GM18907 (cell line): ENCODE results near the gene PRKAG2.

Experiments used
- ATAC-seq: cut with Tn5 transposase; IDR thresholded peaks from one replicate; pipeline ENCODE4 v1.9.1; 2021; ENCODE audit warnings: mild to moderate bottlenecking, moderate library complexity; ENCODE audit not compliant: unreplicated experiment

PRKAG2 gene

DNA sequence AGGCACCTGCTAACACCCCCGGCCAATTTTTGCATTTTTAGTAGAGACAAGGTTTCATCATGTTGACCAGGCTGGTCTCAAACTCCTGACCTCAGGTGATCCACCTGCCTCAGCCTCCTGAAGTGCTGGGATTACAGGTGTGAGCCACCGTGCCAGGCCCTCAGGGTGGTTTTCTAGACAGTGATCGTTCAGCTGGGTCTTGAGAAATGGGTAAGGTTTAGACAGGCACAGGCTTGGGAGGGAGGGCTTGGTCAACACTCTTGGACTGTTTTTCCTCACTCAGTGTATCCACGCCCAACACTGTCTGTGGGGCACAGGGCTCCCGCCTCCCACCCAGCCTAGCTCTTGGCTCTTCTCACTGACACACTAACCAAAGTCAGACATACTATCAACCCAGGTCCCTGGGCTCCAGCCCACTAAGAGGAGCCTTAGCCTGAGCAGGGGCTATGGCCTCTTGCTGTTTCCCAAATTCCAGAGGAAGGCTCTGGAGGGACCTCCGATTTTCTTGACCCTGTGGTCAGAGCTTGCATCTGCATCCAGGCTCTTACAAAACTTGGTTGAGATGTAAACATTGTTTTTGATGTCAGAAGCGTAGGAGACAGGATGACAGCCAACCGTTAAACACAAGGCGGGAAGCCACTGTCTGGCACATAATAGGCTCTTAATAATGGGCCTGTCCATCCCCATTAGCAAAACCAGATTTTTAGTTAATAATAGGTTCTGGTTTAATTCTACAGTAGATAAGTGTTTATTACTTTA is 143.9 kb downstream of the PRKAG2 start:
- no peak for ATAC-seq

DNA sequence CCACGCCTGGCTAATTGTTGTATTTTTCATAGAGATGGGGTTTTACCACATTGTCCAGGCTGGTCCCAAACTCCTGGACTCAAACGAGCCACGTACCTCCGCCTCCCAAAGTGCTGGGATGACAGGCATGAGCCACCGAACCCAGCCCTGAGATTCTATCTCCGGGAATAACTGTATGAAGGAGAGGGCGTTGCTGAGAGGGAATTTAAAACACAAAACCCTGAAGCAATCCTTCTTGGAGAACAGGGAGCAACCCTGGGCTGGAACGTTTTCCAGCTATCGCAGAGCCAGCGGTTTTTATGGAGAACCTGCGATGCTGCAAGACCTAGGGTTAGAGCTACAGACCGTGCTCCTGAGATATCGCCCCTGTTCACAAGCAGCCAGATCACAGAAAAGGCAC is 144.6 kb downstream of the PRKAG2 start:
- no peak for ATAC-seq

DNA sequence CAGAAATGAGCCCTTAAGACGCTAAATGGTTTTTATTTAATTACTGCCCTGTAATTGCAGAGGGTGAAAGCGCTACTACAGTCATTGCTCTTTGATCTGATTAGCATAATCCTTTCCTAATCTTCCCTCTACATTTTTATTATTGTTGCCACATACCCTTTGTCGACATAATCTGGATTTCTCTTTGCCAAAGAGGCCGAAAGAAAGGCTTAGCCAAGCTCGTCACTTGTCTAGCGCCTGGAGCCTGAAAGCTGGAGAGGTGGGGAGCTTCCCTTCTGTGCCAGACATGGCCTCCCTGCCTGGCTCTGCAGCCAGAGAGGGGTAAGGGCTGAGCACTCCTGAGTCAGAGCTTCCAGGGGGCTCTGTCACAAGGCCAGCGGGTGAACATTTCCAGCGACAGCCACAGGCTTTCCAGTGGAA is 145.9 kb downstream of the PRKAG2 start:
- ATAC-seq, result no peak

DNA sequence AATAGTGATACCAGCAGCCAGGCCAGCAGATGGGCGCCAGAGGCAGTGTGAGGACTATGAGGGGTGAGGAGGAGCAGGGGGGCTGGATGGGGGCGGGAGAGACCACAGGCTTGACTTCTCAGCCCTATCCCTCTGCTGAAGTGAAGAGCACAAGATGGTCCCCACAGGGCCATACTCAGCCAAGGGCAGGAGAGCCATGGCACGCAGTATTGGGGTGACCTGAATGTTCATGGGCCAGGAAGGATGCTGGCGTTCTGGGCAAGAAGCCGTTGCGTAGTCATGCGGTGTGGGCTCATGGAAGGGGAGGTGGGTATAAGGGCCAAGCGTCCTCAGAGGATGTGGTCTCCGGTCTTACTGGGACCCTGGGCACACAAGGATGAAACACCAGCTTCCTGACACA is 146.3 kb downstream of the PRKAG2 start:
- ATAC-seq, result no peak

- ATAC-seq, result no peak
Observed at GRCh38 chr7:151729521-151729921, 147.4 kb downstream of the PRKAG2 start.

GRCh38 chr7:151728746-151729145 is 148.2 kb downstream of the PRKAG2 start:
- no peak for ATAC-seq

DNA sequence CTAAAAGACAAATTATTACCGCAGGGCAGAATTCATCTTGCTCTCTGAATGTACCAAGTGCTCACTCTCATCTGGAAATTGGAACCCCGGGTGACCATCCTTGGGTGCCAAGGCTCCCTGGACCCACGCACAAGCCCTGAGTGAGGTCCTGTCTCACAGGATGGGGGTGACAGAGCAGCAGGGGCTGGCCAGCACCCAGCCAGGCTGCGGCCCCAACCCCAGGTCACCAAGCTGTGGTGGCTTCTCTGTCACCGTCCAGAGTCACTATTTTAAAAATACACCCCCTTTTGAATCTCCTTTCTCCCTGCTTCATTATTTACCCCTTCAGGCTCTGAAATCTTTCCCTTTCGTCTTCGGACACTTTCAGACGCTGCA is 148.6 kb downstream of the PRKAG2 start:
- no peak for ATAC-seq

- no peak for ATAC-seq
Observed at GRCh38 chr7:151727579-151728285, 149.2 kb downstream of the PRKAG2 start.

DNA sequence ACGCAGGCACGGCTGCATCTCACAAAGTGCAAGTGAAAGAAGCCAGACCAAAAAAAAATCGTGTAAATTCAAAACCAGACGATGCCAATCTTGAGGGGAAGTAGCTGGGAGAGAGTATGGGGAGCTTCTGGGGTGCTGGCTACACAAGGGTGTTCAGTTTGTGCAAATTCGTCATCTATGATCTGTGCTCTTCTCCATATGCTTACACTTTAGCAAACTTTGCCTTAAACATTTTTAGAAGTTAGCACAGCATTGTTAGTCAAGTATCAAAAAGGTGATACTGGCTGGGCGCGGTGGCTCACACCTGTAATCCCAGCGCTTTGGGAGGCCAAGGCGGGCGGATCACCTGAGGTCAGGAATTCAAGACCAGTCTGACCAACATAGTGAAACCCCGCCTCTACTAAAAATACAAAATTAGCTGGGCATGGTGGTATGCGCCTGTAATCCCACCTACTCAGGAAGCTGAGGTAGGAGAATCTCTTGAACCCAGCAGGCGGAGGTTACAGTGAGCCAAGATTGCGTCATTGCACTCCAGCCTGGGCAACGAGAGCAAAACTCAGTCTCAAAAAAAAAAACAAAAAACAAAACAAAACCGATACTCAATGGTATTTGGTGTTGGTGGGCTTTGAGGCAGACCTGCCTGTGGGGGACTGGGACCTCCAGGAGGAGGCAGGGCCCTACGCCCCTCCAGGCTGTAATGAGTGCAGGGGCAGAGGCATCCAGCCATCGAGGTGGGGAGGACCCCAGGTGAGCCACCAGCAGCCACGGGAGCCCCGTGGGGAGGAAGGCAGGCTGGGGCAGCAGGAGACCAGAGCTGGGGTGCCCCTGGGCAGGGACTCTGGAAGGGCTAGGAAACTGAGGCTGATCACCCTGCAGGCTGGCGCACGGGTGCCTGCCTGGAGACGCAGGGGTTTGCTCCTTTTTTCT is 150.0 kb downstream of the PRKAG2 start:
- no peak for ATAC-seq

DNA sequence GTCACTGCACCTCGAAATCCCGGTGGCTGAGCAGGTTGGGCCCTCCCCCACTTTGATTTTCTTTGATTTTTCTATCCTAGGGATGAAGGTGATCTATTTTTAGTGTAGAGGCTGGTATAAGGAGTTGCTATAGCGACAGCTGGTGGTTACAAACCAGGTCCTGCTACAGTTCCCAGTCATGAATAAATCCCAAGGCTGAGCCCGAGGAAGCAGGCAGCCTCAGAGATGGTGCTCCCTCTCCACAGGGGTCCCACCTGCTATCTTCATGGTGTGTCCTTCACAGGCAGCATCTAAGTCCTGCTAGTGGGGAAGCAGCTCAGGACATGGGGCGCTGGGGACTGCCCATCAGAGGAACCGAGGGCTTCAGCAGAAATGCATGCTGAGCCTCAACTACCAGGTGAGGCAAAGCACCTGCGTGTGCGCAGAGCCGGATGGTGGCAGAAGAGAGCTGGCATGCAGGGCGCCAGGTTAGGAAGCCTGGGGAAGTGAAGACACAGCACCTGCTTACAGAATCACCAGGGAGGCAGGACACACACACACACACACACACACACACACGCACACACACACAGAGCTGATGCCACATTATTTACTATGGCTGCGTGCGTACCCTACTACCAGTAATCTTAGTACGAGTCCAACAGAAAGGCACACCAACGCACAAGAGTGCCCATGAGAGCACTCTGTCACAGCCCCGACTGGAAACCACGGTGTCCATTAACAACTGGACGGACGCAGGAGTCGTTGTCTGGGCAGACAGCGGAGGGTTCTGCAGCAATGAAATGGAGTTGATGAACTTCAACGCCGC is 150.9 kb downstream of the PRKAG2 start:
- no peak for ATAC-seq

- ATAC-seq, result no peak
Observed at GRCh38 chr7:151724920-151725584, 151.9 kb downstream of the PRKAG2 start.

DNA sequence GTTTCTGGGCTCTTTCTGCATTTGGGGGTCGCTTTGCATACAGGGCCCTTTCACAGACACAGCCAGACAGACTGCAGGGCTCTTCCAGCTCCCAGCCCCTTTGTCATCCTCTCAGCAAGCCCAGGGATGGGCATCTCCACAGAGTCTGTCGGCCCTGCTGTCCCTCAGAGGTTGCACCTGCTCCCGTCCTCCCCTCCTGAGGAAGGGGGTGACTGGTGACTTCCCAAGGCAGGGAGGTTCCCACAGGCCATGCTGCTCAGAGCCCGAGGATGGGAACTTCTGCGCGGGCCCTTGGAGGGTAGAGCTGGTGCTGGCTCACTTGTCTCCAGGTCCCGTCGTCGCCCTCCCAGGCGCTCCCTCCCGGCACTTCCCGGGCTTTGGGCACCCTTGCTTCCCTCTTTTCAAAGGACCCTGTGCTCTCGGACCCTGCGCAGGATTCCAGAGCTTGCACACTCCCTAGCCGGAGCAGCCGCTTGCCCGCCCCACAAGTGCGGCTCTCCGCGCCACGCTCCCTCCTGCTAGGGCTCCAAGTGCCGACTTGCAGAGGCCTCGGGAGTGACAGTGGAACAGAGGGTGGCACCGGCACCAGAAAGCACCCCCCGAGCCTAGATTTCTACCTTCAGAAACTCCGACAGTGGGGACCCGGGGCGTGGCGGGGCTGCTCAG is 152.5 kb downstream of the PRKAG2 start:
- no peak for ATAC-seq

DNA sequence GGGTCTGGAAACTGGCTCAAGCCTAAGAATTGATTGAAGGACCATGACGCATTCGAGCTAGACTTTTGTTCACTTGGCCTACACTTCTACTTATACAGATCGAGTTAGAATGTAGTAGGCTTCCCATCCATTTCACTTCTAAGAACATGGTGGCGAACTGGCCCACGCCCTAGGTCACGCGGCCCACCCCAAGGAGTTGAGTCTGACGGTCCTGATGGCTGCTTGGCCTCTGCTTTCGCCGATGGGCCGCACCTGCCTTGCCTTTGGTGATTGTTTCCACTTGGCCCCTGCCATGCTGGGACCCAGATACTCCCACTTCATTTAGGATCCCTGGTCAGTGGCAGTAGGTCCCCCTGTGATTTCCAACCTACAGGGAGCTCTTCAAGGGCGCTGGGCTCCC is 153.6 kb downstream of the PRKAG2 start:
- no peak for ATAC-seq

DNA sequence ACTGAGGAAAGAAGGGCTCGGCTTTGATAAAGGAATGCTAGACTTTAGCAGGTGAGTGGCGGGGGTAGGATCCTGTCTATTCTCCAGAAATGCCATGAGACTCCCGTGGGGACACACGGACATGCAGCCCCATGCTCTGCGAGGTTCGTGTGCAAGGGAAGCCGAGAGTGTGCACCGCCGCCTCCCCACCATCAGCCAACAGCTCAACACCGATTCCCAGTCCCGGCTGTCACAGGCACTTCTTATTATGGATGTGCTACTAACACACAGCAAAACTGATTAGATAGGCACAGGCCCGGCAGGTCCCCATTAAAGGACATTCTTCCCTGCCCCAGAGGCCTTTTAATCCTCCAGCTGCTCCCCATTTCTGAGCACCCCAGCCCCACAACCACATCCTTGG is 154.4 kb downstream of the PRKAG2 start:
- no peak for ATAC-seq

DNA sequence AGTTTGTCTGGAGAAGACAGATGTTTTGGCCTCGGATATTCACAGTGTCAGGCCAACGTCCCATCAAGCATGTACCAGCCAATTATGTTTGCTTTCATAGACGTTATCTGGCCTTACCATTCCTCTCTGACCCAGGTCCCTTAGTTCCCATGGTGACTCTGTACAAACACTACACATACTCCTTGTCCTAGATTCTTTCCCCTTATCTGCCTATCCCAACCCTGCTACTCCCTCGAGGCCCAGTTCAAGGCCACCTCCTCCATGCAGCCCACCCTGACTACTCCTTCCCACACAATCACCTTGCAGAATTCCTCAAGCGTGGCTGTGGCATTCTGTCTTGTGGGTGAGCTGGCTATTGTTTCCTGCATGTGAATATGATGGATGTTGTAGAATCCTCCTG is 155.2 kb downstream of the PRKAG2 start:
- ATAC-seq, result no peak

GRCh38 chr7:151721236-151721635 is 155.7 kb downstream of the PRKAG2 start:
- no peak for ATAC-seq

- no peak for ATAC-seq
Observed at GRCh38 chr7:151720280-151720679, 156.6 kb downstream of the PRKAG2 start.

GRCh38 chr7:151719897-151720242 is 157.0 kb downstream of the PRKAG2 start:
- no peak for ATAC-seq

DNA sequence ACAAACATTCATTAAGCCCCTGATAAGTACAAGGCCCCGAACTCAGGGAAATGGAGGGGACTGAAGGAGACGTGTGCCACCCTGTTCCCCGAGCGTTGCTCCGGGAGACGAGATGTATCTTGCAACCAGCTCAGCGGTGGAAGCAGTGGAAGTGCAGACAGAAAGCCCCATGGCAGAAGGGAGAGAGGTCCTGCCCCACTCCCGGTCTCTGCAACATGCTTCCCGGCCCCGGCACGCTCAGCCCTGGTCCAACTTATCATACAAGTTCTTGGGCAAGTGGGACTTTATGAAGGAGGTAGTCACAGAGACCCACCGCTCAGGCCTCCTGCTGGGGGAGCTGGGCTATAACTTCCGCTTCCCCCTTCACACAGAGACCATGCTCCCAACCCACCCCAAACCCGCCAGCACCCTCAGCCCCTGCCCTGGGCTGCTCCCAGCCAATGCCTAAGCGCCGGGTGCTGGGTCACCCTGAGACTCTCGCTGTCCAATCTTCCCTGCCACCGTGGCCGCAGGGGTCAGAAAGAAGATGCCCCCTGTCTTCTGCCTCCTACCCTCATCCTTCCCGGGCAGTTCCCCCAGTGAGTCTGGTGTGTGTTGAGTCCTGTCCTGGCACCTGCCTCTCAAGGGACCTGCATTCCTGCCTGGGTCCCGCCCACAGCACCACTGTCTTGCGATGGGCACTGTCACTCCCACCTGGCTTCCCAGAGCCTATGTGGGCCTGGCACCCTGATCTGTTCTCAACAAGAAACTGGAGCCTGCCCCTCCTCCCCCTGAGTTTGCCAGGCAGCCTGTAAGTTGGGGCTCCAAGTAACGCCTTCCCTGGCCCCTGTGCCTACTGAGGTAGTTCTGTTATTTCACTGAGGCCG is 157.7 kb downstream of the PRKAG2 start:
- ATAC-seq, result no peak
